H54 (cell line): ENCODE data around the gene TMC6.
A peak's percentile ranks its signal among the peaks of the same experiment; 100 is the strongest.
"Not testable (repeated sequence)": the region's sequence is repeated elsewhere in the genome, so short reads cannot be mapped to it uniquely, and the experiment has no call there.

Experiments used
- DNase-seq: peaks from one replicate; pipeline ENCODE4 v3.0.0; 2011; ENCODE audit warnings: low spot score, mixed read lengths; ENCODE audit not compliant: insufficient read length
- FAIRE-seq: peaks from 3 replicates; lab custom pipeline; 2011; peaks lifted over from hg19 to GRCh38; lab: Jason Lieb, UNC
- POLR2A ChIP-seq: IDR thresholded peaks from 2 replicates; pipeline ENCODE4 v1.6.1; 2011; ENCODE audit warnings: low read depth, mild to moderate bottlenecking, low read length

The TMC6 gene

GRCh38 chr17:78146881-78147280, 18.3 kb upstream of the TMC6 start:
- DNase-seq (no peak), FAIRE-seq (no peak)
- TF ChIP-seq POLR2A = no peak

- no peak for DNase-seq
- TF ChIP-seq POLR2A = no peak
- no peak for FAIRE-seq
Measured at GRCh38 chr17:78146471-78146869, 17.9 kb upstream of the TMC6 start.

GRCh38 chr17:78144736-78145641, 16.4 kb upstream of the TMC6 start:
- FAIRE-seq (no peak), DNase-seq (no peak)
- no peak for TF ChIP-seq POLR2A

GRCh38 chr17:78144147-78144719, 15.7 kb upstream of the TMC6 start:
- no peak for FAIRE-seq
- DNase-seq = peak; percentile 74
- TF ChIP-seq POLR2A = no peak

- TF ChIP-seq POLR2A = no peak
- DNase-seq (no peak), FAIRE-seq (no peak)
Measured at GRCh38 chr17:78143214-78144146, 14.9 kb upstream of the TMC6 start.

- FAIRE-seq = no peak
- no peak for TF ChIP-seq POLR2A
- DNase-seq = peak; percentile 77
Measured at GRCh38 chr17:78142119-78142861, 13.7 kb upstream of the TMC6 start.

- no peak for FAIRE-seq
- DNase-seq = no peak
- TF ChIP-seq POLR2A = no peak
Measured at GRCh38 chr17:78141437-78142118, 13.0 kb upstream of the TMC6 start.

GRCh38 chr17:78140169-78141051, 11.9 kb upstream of the TMC6 start:
- DNase-seq (peak; percentile 93), FAIRE-seq (peak; percentile 69)
- no peak for TF ChIP-seq POLR2A

- not testable (repeated sequence) for DNase-seq, FAIRE-seq
Measured at GRCh38 chr17:78139861-78140168, 11.3 kb upstream of the TMC6 start.

GRCh38 chr17:78138204-78139060, 9.9 kb upstream of the TMC6 start:
- FAIRE-seq = no peak
- DNase-seq = no peak
- no peak for TF ChIP-seq POLR2A
